ENCODE results near the gene ABHD17A. TPM values are rescaled to one million over a fixed set of nuclear protein-coding genes. Genes with fewer than 3 reads are reported as not detected.

The ABHD17A gene
- total RNA-seq, 1 experiment from 2014 or later: 68.2 TPM

DNA sequence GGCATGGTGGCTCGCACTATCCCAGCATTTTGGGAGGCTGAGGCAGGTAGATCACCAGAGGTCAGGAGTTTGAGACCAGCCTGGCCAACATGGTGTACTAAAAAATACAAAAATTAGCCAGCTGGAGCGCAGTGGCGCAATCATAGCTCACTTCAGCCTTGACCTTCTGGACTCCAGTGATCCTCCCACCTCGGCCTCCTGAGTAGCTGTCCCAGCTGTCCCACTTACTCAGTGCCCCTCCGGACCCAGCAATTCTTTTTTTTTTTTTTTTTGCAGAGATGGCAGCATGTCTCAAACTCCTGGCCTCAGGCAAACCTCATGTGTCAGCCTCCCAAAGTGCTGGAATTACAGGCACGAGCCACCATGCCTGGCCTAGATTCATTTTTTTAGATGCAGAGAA is 17.6 kb upstream of the ABHD17A start:
- H3K9ac ChIP-seq (ENCODE audit: low read length): no peak overlapping the region
- no peaks in the 10 kb centered on the region for H3K9me2 ChIP-seq (ENCODE audit: insufficient read depth)
- RAD21 ChIA-PET (ENCODE audit: low non-redundant PET in 1 of 2, low total read pairs in 2 of 2, uncharacterized antibody in 2 of 2, unreplicated experiment in 2 of 2): interaction anchor here in 1 of 2 experiments (0.7 kb wide), 1 partner anchor 566 kb away, joined by 4 read pairs; no protein-coding TSS in a partner anchor
- H4K20me1 ChIP-seq (ENCODE audit: insufficient read depth): no peaks in the 10 kb centered on the region
- intact Hi-C loops (cut with micrococcal nuclease): no loop called here
- no TSS peak for BruUV-seq (replicated peaks)
- no peaks in the 10 kb centered on the region for H3K36me3 ChIP-seq (ENCODE audit: control insufficient read depth in 1 of 2, insufficient read depth in 2 of 2, low read length in 2 of 2)
- no peak overlapping the region for H3K4me2 ChIP-seq (ENCODE audit: low read length)
- POLR2A ChIA-PET: interaction anchor here (0.7 kb wide), 1 partner anchor 917 kb away, joined by 4 read pairs; no protein-coding TSS in a partner anchor
- no peak overlapping the region for H3K27ac ChIP-seq (ENCODE audit: low read depth, low read length)
- no peak for ATAC-seq
- H3K4me3 ChIP-seq (replicated peaks in 1 of 2; ENCODE audit: low read depth in 1 of 2, low read length in 2 of 2): no peak overlapping the region
- DNase-seq (ENCODE audit: low read depth, low spot score): no peak
- H2AFZ ChIP-seq (ENCODE audit: low read depth, low read length, poor library complexity, severe bottlenecking): no peak overlapping the region
- H3K79me2 ChIP-seq (ENCODE audit: insufficient read depth, low read length): peaks cover 23% of the 10 kb centered on the region
- no peak for TF ChIP-seq ZNF274 (IDR thresholded peaks at IDR 0.05; ENCODE audit: low read depth, low read length)
- no peak for TF ChIP-seq ELF1 (IDR thresholded peaks at IDR 0.05; ENCODE audit: borderline replicate concordance, low read depth)
- TF ChIP-seq SP1 (IDR thresholded peaks at IDR 0.05; ENCODE audit: low read depth): no peak
- TF ChIP-seq POLR2AphosphoS5 (IDR thresholded peaks at IDR 0.05; ENCODE audit: low read depth, low read length): no peak
- no peak for TF ChIP-seq EZH2 (IDR thresholded peaks at IDR 0.05)
- no peak for TF ChIP-seq CBX3 (IDR thresholded peaks at IDR 0.05; ENCODE audit: low read depth)
- no peak for TF ChIP-seq JUND (IDR thresholded peaks at IDR 0.05)
- H3K9me3 ChIP-seq (ENCODE audit: control insufficient read depth in 1 of 2, insufficient read depth in 1 of 2, low read depth in 1 of 2, low read length in 2 of 2): no peaks in the 10 kb centered on the region
- peaks cover 13 to 30% of the 10 kb centered on the region in 2 experiments; a peak in 3 of 4 replicates for H3K4me1 ChIP-seq (ENCODE audit: control insufficient read depth in 1 of 2, insufficient read depth in 2 of 2, low read length in 2 of 2)
- CTCF ChIA-PET: no interaction called here
- no peaks in the 10 kb centered on the region for H3K27me3 ChIP-seq (ENCODE audit: insufficient read depth, low read length)

DNA sequence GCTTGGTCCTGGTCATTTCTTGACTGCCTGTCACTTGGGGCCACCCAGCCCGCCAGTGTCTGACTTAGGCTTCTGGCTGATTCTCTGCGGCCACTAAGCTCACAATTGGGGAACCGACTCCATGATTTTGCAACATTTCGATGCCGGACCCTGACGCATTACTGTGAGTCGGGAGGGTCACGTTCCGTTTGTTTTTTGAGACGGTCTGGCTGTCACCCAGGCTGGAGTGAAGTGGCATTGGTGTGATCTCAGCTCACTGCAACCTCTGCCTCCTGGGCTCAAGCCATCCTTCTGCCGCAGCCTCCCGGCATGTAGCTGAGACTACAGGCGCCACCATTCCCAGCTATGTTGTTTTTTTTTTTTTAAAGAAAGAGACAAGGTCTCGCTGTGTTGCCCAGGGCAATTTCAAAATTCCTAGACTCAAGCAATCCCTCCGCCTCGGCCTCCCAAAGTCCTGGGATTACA is 16.7 kb upstream of the ABHD17A start:
- Histone ChIP-seq H3K9ac (ENCODE audit: low read length) (no peak overlapping the region), H2AFZ (ENCODE audit: low read depth, low read length, poor library complexity, severe bottlenecking) (no peak overlapping the region), H3K36me3 (ENCODE audit: control insufficient read depth in 1 of 2, insufficient read depth in 2 of 2, low read length in 2 of 2) (no peaks in the 10 kb centered on the region), H3K4me2 (ENCODE audit: low read length) (no peak overlapping the region), H3K4me1 (ENCODE audit: control insufficient read depth in 1 of 2, insufficient read depth in 2 of 2, low read length in 2 of 2) (peaks cover 21 to 32% of the 10 kb centered on the region in 2 experiments; a peak in 3 of 4 replicates), H3K9me3 (ENCODE audit: control insufficient read depth in 1 of 2, insufficient read depth in 1 of 2, low read depth in 1 of 2, low read length in 2 of 2) (no peaks in the 10 kb centered on the region), H3K4me3 (replicated peaks in 1 of 2; ENCODE audit: low read depth in 1 of 2, low read length in 2 of 2) (no peak overlapping the region), H3K9me2 (ENCODE audit: insufficient read depth) (no peaks in the 10 kb centered on the region), H4K20me1 (ENCODE audit: insufficient read depth) (no peaks in the 10 kb centered on the region), H3K27ac (ENCODE audit: low read depth, low read length) (no peak overlapping the region), H3K27me3 (ENCODE audit: insufficient read depth, low read length) (no peaks in the 10 kb centered on the region), H3K79me2 (ENCODE audit: insufficient read depth, low read length) (peaks cover 14% of the 10 kb centered on the region)
- TF ChIP-seq ELF1 (IDR thresholded peaks at IDR 0.05; ENCODE audit: borderline replicate concordance, low read depth): no peak
- no peak for TF ChIP-seq JUND (IDR thresholded peaks at IDR 0.05)
- no peak for TF ChIP-seq YY1 (IDR thresholded peaks at IDR 0.05; ENCODE audit: extremely low read depth, insufficient replicate concordance, low read depth, low read length)
- no peak for TF ChIP-seq CBX3 (IDR thresholded peaks at IDR 0.05; ENCODE audit: low read depth)
- TF ChIP-seq EZH2 (IDR thresholded peaks at IDR 0.05): no peak
- TF ChIP-seq SP1 (IDR thresholded peaks at IDR 0.05; ENCODE audit: low read depth): no peak
- TF ChIP-seq ZFX (IDR thresholded peaks at IDR 0.05): no peak
- TF ChIP-seq RAD21 (IDR thresholded peaks at IDR 0.05; ENCODE audit: low read depth): no peak
- TF ChIP-seq SRF (IDR thresholded peaks at IDR 0.05; ENCODE audit: low read depth): no peak
- no peak for TF ChIP-seq MAX (IDR thresholded peaks at IDR 0.05)
- no peak for TF ChIP-seq EGR1 (IDR thresholded peaks at IDR 0.05; ENCODE audit: low read depth)
- no peak for TF ChIP-seq POLR2A (IDR thresholded peaks at IDR 0.05; ENCODE audit: borderline replicate concordance, extremely low read depth, insufficient read depth, insufficient read length)
- no peak for TF ChIP-seq SIN3A (IDR thresholded peaks at IDR 0.05; ENCODE audit: low read depth)
- TF ChIP-seq, protein P1, sequence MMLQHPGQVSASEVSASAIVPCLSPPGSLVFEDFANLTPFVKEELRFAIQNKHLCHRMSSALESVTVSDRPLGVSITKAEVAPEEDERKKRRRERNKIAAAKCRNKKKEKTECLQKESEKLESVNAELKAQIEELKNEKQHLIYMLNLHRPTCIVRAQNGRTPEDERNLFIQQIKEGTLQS (IDR thresholded peaks at IDR 0.05): no peak
- TF ChIP-seq, protein P2, sequence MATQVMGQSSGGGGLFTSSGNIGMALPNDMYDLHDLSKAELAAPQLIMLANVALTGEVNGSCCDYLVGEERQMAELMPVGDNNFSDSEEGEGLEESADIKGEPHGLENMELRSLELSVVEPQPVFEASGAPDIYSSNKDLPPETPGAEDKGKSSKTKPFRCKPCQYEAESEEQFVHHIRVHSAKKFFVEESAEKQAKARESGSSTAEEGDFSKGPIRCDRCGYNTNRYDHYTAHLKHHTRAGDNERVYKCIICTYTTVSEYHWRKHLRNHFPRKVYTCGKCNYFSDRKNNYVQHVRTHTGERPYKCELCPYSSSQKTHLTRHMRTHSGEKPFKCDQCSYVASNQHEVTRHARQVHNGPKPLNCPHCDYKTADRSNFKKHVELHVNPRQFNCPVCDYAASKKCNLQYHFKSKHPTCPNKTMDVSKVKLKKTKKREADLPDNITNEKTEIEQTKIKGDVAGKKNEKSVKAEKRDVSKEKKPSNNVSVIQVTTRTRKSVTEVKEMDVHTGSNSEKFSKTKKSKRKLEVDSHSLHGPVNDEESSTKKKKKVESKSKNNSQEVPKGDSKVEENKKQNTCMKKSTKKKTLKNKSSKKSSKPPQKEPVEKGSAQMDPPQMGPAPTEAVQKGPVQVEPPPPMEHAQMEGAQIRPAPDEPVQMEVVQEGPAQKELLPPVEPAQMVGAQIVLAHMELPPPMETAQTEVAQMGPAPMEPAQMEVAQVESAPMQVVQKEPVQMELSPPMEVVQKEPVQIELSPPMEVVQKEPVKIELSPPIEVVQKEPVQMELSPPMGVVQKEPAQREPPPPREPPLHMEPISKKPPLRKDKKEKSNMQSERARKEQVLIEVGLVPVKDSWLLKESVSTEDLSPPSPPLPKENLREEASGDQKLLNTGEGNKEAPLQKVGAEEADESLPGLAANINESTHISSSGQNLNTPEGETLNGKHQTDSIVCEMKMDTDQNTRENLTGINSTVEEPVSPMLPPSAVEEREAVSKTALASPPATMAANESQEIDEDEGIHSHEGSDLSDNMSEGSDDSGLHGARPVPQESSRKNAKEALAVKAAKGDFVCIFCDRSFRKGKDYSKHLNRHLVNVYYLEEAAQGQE (IDR thresholded peaks at IDR 0.05; ENCODE audit: low read depth): no peak
- no peak for TF ChIP-seq CEBPB (IDR thresholded peaks at IDR 0.05; ENCODE audit: low read depth)
- ChIA-PET CTCF (interaction anchor here (0.6 kb wide), 1 partner anchor 56 kb away, joined by 3 read pairs; no protein-coding TSS in a partner anchor), RAD21 (ENCODE audit: low non-redundant PET in 1 of 2, low total read pairs in 2 of 2, uncharacterized antibody in 2 of 2, unreplicated experiment in 2 of 2) (no interaction called here), POLR2A (no interaction called here)
- ATAC-seq: no peak
- no peak for DNase-seq (ENCODE audit: low read depth, low spot score)
- no TSS peak for BruUV-seq (replicated peaks)
- intact Hi-C loops (cut with micrococcal nuclease): no loop called here
